Activated CD4-positive, alpha-beta T cell treated with anti-CD3 and anti-CD28 coated beads, Interleukin-2, amount 50 U/mL, for 4 hours (primary cell): ENCODE data around the gene IL1A.

Experiments
- DNase-seq, 2 experiments: peaks; one replicate each; pipeline ENCODE4 v3.0.0-alpha.2; 2020

IL1A gene

DNA sequence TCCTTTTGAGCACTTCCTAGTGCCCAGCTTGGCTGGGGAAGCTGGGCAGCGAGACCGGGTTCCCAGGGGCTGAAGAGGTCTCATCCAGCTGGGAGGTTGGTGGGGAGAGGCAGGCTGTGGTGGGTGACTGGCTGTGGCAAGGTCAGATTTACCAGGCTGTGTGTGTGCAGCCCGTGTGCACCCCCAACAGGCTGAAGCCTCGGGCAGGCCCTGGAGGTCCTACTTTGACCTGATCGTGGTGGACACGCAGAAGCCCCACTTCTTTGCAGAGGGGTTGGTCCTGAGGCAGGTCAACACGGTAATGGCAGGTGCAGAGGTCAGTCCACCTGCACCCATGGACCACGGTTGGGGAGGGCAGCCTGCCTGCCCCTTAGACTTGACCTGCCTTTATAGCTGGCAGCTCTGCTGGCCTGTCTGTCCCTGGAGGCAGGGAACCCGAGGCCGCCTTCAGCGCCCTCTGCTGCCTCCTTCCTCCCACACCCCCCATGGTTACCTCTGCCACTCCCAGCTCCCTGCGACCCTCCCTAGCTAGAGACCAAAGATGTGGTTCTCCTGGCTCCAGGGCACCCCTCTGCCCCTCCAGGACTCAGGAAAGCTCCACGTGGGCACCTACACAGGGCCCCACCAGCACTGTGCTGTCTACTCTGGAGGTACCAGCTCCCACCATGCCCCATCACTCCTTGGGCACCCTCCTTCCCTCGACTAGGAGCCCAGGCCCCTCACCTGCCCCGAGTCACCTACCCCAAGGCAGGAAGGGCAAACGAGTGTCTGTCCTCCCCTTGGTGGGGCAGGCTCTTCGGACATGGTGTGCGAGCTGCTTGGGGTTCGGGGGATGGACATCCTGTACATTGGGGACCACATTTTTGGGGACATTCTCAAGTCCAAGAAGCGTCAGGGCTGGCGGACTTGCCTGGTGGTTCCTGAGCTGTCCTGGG lies 59.4 kb downstream of the IL1A start:
- DNase-seq: no peak

DNA sequence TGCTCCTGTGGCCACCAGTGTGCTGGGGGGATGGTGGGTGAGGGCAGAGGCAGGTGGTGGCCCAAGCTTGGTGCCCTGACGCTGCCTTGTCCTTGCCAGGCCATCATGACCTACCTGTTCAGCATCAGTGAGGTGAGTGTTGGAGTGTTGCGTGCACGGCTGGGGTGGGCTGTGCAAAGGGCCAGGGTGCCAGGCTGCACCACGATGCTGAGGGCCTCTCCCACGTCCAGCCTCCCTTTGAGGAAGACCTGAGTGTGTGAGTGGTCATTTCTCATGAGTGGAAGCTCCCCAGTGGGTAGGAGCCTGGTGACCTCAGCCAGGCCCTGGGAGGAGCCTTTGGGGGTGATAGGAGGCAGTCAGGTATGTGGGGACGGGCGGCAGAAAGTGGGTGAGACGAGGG lies 60.3 kb downstream of the IL1A start:
- DNase-seq: no peak
